Stimulated activated CD8-positive, alpha-beta memory T cell treated with anti-CD3 and anti-CD28 coated beads, Interleukin-12 subunit alpha, Interleukin-12 subunit beta, amount 100 ng/mL, for 24 hours (primary cell): Measurements from ENCODE around the gene KNDC1.
"Not testable (repeated sequence)": the region's sequence is repeated elsewhere in the genome, so short reads cannot be mapped to it uniquely, and the experiment has no call there.

ENCODE experiments used
- DNase-seq: peaks from one replicate; pipeline ENCODE4 v3.0.0-alpha.2; 2020; ENCODE audit errors: extremely low read depth

The KNDC1 gene

GRCh38 chr10:133159950-133160825 lies at the start of gene KNDC1:
KNDC1 (plus strand) TSS chr10:133160219; CDS start chr10:133160468, 249 bp downstream.
- DNase-seq: no peak

GRCh38 chr10:133110609-133111275 lies 49.3 kb upstream of the KNDC1 start:
- no peak for DNase-seq

GRCh38 chr10:133111640-133112039 lies 48.4 kb upstream of the KNDC1 start:
- not testable (repeated sequence) for DNase-seq

- DNase-seq: no peak
These were observed 46.7 kb upstream of the KNDC1 start for GRCh38 chr10:133113146-133113830.

GRCh38 chr10:133113847-133114246 lies 46.2 kb upstream of the KNDC1 start:
- no peak for DNase-seq

GRCh38 chr10:133114251-133114650 lies 45.8 kb upstream of the KNDC1 start:
- no peak for DNase-seq

- DNase-seq: no peak
These were observed 45.1 kb upstream of the KNDC1 start for GRCh38 chr10:133114726-133115452.

- DNase-seq: no peak
These were observed 44.6 kb upstream of the KNDC1 start for GRCh38 chr10:133115453-133115842.

- DNase-seq: no peak
These were observed 44.0 kb upstream of the KNDC1 start for GRCh38 chr10:133115976-133116375.

- DNase-seq: no peak
These were observed 43.6 kb upstream of the KNDC1 start for GRCh38 chr10:133116455-133116854.

- no peak for DNase-seq
These were observed 42.9 kb upstream of the KNDC1 start for GRCh38 chr10:133117036-133117687.

GRCh38 chr10:133117688-133118071 lies 42.3 kb upstream of the KNDC1 start:
- DNase-seq: no peak

GRCh38 chr10:133121479-133121878 lies 38.5 kb upstream of the KNDC1 start:
- no peak for DNase-seq

GRCh38 chr10:133122171-133122935 lies 37.7 kb upstream of the KNDC1 start:
- no peak for DNase-seq

- DNase-seq: no peak
These were observed 36.8 kb upstream of the KNDC1 start for GRCh38 chr10:133123050-133123745.

- DNase-seq: no peak
These were observed 36.2 kb upstream of the KNDC1 start for GRCh38 chr10:133123746-133124356.

GRCh38 chr10:133124357-133125211 lies 35.4 kb upstream of the KNDC1 start:
- DNase-seq: no peak

- DNase-seq: no peak
These were observed 34.1 kb upstream of the KNDC1 start for GRCh38 chr10:133125901-133126300.
